BLaER1 (cell line): Measurements from ENCODE around the gene GLMP.

Source experiments
- H3K27ac ChIP-seq: shearing (Covaris generic); formaldehyde crosslinking; 2 replicates; pipeline ENCODE4 v1.8.1; 2022
- H3K27me3 ChIP-seq: shearing (Covaris generic); formaldehyde crosslinking; 2 replicates; pipeline ENCODE4 v1.8.1; 2022
- H3K36me3 ChIP-seq: shearing (Covaris generic); formaldehyde crosslinking; 2 replicates; pipeline ENCODE4 v1.8.1; 2022
- H3K4me1 ChIP-seq: shearing (Covaris generic); formaldehyde crosslinking; 2 replicates; pipeline ENCODE4 v1.8.1; 2022
- H3K4me2 ChIP-seq: shearing (Covaris generic); formaldehyde crosslinking; 2 replicates; pipeline ENCODE4 v1.8.1; 2022
- H3K4me3 ChIP-seq: shearing (Covaris generic); formaldehyde crosslinking; 2 replicates; pipeline ENCODE4 v1.8.1; 2022
- H3K9ac ChIP-seq: shearing (Covaris generic); formaldehyde crosslinking; 2 replicates; pipeline ENCODE4 v1.8.1; 2022
- H3K9me3 ChIP-seq: shearing (Covaris generic); formaldehyde crosslinking; 2 replicates; pipeline ENCODE4 v1.8.1; 2022
- H4K20me1 ChIP-seq: shearing (Covaris generic); formaldehyde crosslinking; 2 replicates; pipeline ENCODE4 v1.8.1; 2022
- Cebpa-rat ChIP-seq: shearing (Covaris generic); IDR thresholded peaks from 2 replicates; pipeline ENCODE4 v1.8.1; 2022

Gene GLMP

DNA sequence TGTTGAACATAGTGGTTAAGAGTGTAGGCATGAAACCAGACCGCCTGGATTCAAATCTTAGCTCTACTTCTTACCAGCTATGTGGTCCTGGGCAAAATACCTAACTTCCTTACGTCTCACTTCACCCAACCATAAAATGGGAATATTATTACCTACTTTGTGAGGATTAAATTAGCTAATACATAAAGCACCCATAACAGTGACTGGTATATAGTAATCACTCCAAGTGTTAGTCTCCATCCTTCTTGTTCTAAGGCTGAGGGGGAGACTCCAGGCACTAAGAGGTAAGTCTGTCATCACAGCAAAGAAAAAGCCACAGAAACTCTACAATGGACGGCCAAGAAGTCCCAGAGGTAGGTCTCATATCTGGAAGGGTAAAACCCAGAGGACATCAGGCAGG is 15.6 kb downstream of the GLMP start:
- H3K9ac ChIP-seq: no peak overlapping the region
- H3K4me2 ChIP-seq: 0 out of 2 replicates have a peak overlapping the region, but pooled peaks have one; percentile 92
- H3K4me3 ChIP-seq: no peak overlapping the region
- peaks cover 34% of the 10 kb centered on the region for H3K4me1 ChIP-seq
- no peaks in the 10 kb centered on the region for H3K27me3 ChIP-seq
- no peak for TF ChIP-seq Cebpa-rat
- H3K36me3 ChIP-seq: peaks cover 57% of the 10 kb centered on the region
- H4K20me1 ChIP-seq: peaks cover 67% of the 10 kb centered on the region
- H3K9me3 ChIP-seq: no peaks in the 10 kb centered on the region
- no peak overlapping the region for H3K27ac ChIP-seq

DNA sequence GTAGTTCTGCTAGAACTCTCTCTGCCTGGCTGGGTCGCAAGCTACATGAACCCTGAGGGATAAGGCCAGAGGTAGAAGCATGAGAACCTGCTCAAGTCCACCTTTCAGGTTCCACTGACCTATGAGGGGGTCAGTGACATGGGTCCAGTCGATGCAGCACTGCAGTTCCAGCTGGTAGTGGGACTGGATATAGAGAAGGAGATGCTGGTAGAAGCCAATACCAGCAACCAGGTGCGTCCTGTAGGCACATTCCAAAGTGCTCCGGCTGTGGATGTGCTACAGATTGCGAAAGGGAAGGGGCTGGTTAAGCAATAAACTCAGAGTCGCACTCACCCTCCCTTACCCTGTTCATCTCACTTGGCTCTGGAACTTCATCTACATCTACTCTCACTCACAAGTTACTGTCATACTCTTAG is 18.5 kb downstream of the GLMP start:
- H3K9ac ChIP-seq: no peak overlapping the region
- peaks cover 85% of the 10 kb centered on the region for H3K36me3 ChIP-seq
- no peak overlapping the region for H3K4me2 ChIP-seq
- H3K4me3 ChIP-seq: no peak overlapping the region
- TF ChIP-seq Cebpa-rat: no peak
- H3K27ac ChIP-seq: no peak overlapping the region
- peaks cover 82% of the 10 kb centered on the region for H4K20me1 ChIP-seq
- H3K9me3 ChIP-seq: no peaks in the 10 kb centered on the region
- peaks cover 21% of the 10 kb centered on the region for H3K4me1 ChIP-seq
- H3K27me3 ChIP-seq: no peaks in the 10 kb centered on the region

DNA sequence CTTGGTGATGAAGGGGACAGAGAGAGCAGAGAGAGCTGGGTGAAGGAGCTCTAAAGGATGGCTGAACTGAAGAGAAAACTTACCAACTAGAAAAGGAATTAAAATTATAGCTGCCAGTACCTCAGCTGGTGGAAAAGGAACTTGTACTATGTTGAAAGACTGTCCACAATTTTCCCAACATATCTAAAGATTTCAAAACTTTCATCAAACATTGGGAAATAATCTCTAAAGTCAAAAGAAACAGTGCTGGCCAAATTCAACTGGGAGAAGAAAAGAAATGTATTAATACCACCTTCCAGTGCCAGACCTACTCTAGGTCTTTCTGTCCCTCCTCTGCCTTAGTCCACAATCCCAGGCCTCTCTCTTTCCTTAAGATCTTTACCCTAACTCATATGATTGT is 18.9 kb downstream of the GLMP start:
- H3K4me3 ChIP-seq: no peak overlapping the region
- H3K4me2 ChIP-seq: no peak overlapping the region
- H3K9me3 ChIP-seq: no peaks in the 10 kb centered on the region
- H3K36me3 ChIP-seq: peaks cover 90% of the 10 kb centered on the region
- peaks cover 82% of the 10 kb centered on the region for H4K20me1 ChIP-seq
- H3K27me3 ChIP-seq: no peaks in the 10 kb centered on the region
- no peak overlapping the region for H3K27ac ChIP-seq
- no peak overlapping the region for H3K9ac ChIP-seq
- no peak for TF ChIP-seq Cebpa-rat
- H3K4me1 ChIP-seq: peaks cover 17% of the 10 kb centered on the region

DNA sequence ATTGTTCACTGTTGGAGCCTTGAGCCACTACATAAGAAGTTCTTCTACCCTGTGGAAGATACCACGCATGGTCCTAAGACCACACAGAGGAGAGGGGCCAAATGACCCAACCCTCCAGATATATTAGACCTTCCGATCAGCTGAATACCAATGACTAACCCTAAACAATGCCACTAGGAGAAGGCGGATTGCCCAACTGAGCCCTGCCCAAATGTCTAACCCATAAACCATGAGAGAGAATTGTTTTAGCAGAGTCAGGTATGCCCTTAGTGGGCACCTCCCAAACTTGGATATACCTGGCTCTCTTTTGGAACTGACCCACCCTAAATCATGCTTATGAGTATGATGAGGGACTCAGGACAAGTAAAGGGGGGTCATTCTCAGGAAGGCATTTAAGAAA is 25.2 kb downstream of the GLMP start:
- no peak for TF ChIP-seq Cebpa-rat
- no peak overlapping the region for H3K9ac ChIP-seq
- no peaks in the 10 kb centered on the region for H3K4me1 ChIP-seq
- H3K36me3 ChIP-seq: peaks cover 99% of the 10 kb centered on the region
- H3K4me2 ChIP-seq: no peak overlapping the region
- H4K20me1 ChIP-seq: peaks cover 80% of the 10 kb centered on the region
- H3K27me3 ChIP-seq: no peaks in the 10 kb centered on the region
- no peak overlapping the region for H3K27ac ChIP-seq
- no peak overlapping the region for H3K4me3 ChIP-seq
- no peaks in the 10 kb centered on the region for H3K9me3 ChIP-seq

DNA sequence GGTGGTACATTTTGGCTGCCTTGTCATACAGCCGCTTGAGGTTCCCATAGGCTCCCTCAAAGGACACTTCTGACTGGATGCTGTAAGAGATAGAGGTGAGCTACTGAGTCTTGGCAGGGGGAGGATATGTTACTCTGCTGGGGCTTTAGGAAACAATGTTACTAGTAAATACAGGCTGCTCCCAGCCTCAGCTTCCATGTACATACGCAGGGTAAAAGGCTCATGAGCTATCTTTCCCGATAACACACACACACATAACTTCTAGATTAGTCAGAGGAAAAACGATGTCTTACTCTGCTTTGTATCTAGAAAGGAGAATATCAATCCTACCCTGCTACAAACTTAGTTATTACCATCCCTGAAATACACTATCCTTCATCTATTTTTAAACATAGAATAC is 27.1 kb downstream of the GLMP start:
- no peak overlapping the region for H3K27ac ChIP-seq
- no peak overlapping the region for H3K4me2 ChIP-seq
- no peak overlapping the region for H3K9ac ChIP-seq
- no peak for TF ChIP-seq Cebpa-rat
- peaks cover 78% of the 10 kb centered on the region for H4K20me1 ChIP-seq
- H3K27me3 ChIP-seq: no peaks in the 10 kb centered on the region
- H3K4me3 ChIP-seq: no peak overlapping the region
- no peaks in the 10 kb centered on the region for H3K9me3 ChIP-seq
- H3K4me1 ChIP-seq: no peaks in the 10 kb centered on the region
- H3K36me3 ChIP-seq: peaks cover 99% of the 10 kb centered on the region

DNA sequence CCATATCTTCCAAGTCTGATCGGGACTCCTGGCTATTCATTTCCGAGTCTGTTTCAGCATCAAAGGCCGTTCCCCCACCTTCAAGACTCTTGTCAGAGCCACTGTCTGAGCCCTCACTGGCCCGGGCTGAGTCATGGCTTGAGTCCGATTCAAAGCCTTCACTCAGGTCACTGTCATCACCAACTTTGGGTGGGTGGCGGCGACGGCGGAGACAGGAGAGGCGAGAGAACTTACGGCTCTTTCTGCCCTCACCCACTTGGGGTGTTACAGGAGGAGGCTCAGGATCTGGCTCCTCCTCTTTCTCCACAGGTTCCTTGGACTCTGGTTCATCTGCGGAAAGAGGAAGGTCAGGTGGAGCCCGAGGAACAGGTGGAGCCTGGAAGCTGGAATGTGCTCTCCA is 29.4 kb downstream of the GLMP start:
- Histone ChIP-seq H3K9ac (no peak overlapping the region), H3K27me3 (no peaks in the 10 kb centered on the region), H3K4me3 (no peak overlapping the region), H3K4me1 (no peaks in the 10 kb centered on the region), H4K20me1 (peaks cover 84% of the 10 kb centered on the region), H3K4me2 (no peak overlapping the region), H3K36me3 (peaks cover 100% of the 10 kb centered on the region), H3K27ac (no peak overlapping the region), H3K9me3 (no peaks in the 10 kb centered on the region)
- TF ChIP-seq Cebpa-rat: no peak

DNA sequence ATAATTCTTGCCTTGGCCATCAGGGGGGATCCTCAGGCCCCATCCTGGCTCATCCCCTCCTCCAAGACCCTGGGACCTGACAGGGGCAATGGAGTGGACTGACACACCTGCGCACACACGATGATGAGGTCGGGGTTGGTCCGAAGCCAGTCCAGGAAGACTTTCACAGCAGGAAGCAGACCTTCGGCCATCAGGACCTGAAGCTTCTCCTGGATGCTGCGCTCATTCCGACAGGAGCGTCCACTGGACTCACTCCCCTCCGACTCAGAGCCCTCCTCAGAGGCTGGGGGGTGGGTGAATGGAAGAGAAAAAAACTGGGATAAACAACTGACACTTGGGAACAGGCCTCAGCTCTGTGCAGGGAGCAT is 32.2 kb downstream of the GLMP start:
- Histone ChIP-seq H3K4me2 (no peak overlapping the region), H4K20me1 (peaks cover 70% of the 10 kb centered on the region), H3K36me3 (peaks cover 100% of the 10 kb centered on the region), H3K9ac (no peak overlapping the region), H3K4me1 (no peaks in the 10 kb centered on the region), H3K27ac (no peak overlapping the region), H3K27me3 (no peaks in the 10 kb centered on the region), H3K9me3 (no peaks in the 10 kb centered on the region), H3K4me3 (no peak overlapping the region)
- no peak for TF ChIP-seq Cebpa-rat

DNA sequence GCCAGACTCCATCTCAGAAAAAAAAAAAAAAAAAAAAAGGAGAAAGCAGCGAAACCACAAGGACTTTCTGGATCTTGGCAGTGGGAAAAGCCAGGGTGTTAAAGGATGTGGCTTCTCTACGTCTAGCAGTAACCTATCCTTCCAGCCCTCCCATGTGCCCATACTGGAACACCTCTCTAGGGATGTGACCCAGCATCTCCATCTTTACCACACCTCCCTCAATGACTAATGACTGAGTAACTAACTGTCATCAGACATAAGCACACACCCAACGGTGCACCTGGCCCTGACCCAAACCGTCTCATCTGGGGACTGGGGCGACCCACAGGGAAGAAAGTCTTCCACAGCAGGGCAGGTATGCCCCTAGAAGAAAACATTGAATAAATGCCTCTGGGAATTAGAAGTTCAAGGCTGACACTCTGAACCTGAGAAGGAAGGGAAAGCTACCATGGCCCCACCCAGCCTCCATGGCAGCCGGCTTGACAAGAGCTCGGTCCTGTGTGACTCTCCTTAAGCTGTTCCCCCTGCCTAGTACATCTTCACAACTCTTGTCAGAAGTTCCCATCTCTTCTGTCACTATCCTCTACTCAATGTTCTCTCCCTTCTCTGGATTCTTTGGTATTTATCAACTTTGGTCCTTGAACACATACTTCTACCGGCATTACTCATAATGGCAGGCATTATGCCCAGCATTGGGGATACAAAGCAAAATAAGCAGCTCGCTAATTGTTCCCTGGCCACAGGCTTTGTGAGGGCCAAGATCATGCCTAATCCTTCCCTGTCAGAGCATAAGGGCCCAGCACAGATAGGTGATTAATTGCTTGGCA is 32.8 kb downstream of the GLMP start:
- H3K27me3 ChIP-seq: no peaks in the 10 kb centered on the region
- no peaks in the 10 kb centered on the region for H3K4me1 ChIP-seq
- H3K4me2 ChIP-seq: no peak overlapping the region
- no peaks in the 10 kb centered on the region for H3K9me3 ChIP-seq
- H3K9ac ChIP-seq: no peak overlapping the region
- H3K27ac ChIP-seq: no peak overlapping the region
- peaks cover 64% of the 10 kb centered on the region for H4K20me1 ChIP-seq
- H3K36me3 ChIP-seq: peaks cover 100% of the 10 kb centered on the region
- no peak overlapping the region for H3K4me3 ChIP-seq
- TF ChIP-seq Cebpa-rat: no peak

DNA sequence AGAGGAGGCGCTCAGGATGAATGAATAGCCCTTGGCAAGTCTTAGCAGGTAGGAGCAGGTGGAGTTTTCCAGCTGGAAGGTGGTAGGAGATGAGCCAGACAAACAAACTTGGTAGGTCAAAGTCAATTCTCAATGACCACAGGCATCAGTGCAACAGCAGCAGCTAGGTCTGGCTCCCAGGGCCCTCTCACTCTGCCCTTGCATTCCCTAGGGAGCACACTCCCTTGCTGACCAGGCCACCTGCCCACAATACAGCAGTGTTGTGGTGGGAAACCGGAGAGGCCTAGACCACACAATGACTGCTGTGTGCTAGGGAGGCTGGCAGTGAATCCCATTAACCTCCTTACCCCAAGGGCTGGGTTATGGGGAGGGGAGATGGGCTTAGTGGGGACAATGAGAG is 34.6 kb downstream of the GLMP start:
- Histone ChIP-seq H3K4me2 (no peak overlapping the region), H3K9ac (no peak overlapping the region), H3K4me3 (no peak overlapping the region), H3K27me3 (no peaks in the 10 kb centered on the region), H3K36me3 (peaks cover 100% of the 10 kb centered on the region), H3K27ac (no peak overlapping the region), H3K4me1 (no peaks in the 10 kb centered on the region), H4K20me1 (peaks cover 54% of the 10 kb centered on the region), H3K9me3 (no peaks in the 10 kb centered on the region)
- TF ChIP-seq Cebpa-rat: no peak

DNA sequence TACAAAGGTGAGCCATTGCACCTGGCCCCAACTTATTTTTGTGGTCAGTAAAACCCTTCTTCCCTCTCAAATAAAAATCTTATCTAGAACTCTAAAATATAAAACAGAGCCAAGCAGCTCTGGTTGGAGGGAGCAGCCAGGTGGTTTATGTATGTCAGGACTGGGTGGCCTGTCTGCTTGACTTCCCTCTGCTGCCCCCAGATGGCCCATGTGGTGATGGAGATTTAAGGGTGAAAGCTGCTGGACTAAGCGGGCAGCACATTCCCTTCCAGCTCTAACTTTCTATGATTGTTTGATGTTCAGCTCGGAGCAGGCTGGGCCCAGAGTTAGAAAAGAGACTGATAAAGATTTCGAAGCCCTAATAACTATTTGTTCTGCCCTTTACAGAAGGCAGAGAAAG is 35.7 kb downstream of the GLMP start:
- H3K9ac ChIP-seq: no peak overlapping the region
- no peaks in the 10 kb centered on the region for H3K9me3 ChIP-seq
- TF ChIP-seq Cebpa-rat: no peak
- peaks cover 48% of the 10 kb centered on the region; the same call in 1 of the 2 replicates for H4K20me1 ChIP-seq
- H3K4me3 ChIP-seq: no peak overlapping the region
- no peak overlapping the region for H3K4me2 ChIP-seq
- H3K27ac ChIP-seq: no peak overlapping the region
- peaks cover 100% of the 10 kb centered on the region for H3K36me3 ChIP-seq
- no peaks in the 10 kb centered on the region for H3K4me1 ChIP-seq
- H3K27me3 ChIP-seq: no peaks in the 10 kb centered on the region
